MM.1S (cell line): Measurements from ENCODE around the gene FCSK.

ENCODE experiments used
- DNase-seq: peaks from one replicate; pipeline ENCODE4 v3.0.0-alpha.2; 2015
- H2AFZ ChIP-seq: fragments of 300-600 bp; sonication (generic); 2 replicates; pipeline ENCODE4 v1.6.0; 2016; ENCODE audit warnings: antibody characterized with exemption, low read length
- H3F3A ChIP-seq: fragments of 300-600 bp; sonication (generic); 2 replicates; pipeline ENCODE4 v1.6.1; 2016; ENCODE audit warnings: mild to moderate bottlenecking, antibody characterized with exemption, low read length, moderate library complexity, mixed read lengths; ENCODE audit not compliant: insufficient read depth
- H3K27ac ChIP-seq: fragments of 300-600 bp; sonication (generic); 2 replicates; pipeline ENCODE4 v1.5.1; 2016; ENCODE audit warnings: mild to moderate bottlenecking, low read length
- H3K27me3 ChIP-seq: fragments of 300-600 bp; sonication (generic); replicated peaks from 2 replicates; pipeline ENCODE4 v1.6.0; 2016; ENCODE audit warnings: low read length; ENCODE audit not compliant: insufficient read depth
- H3K36me3 ChIP-seq: fragments of 300-600 bp; sonication (generic); replicated peaks from 2 replicates; pipeline ENCODE4 v1.6.1; 2016; ENCODE audit warnings: mild to moderate bottlenecking, low read length, mixed read lengths; ENCODE audit not compliant: insufficient read depth
- H3K4me1 ChIP-seq: fragments of 300-600 bp; sonication (generic); 2 replicates; pipeline ENCODE4 v1.6.1; 2016; ENCODE audit warnings: low read length, mixed read lengths
- H3K4me2 ChIP-seq: fragments of 300-600 bp; sonication (generic); 2 replicates; pipeline ENCODE4 v1.6.0; 2016; ENCODE audit warnings: low read depth, low read length
- H3K4me3 ChIP-seq: fragments of 300-600 bp; sonication (generic); 2 replicates; pipeline ENCODE4 v1.5.1; 2016; ENCODE audit warnings: low read length, mixed read lengths
- H3K79me2 ChIP-seq: fragments of 300-600 bp; sonication (generic); 2 replicates; pipeline ENCODE4 v1.6.1; 2016; ENCODE audit warnings: mixed run types, low read length, mixed read lengths
- H3K9ac ChIP-seq: fragments of 300-600 bp; sonication (generic); 2 replicates; pipeline ENCODE4 v1.6.1; 2016; ENCODE audit warnings: low read length, mixed read lengths
- H3K9me2 ChIP-seq: fragments of 300-600 bp; sonication (generic); replicated peaks from 2 replicates; pipeline ENCODE4 v1.6.1; 2016; ENCODE audit warnings: mild to moderate bottlenecking, low read length, mixed read lengths; ENCODE audit not compliant: insufficient read depth
- H3K9me3 ChIP-seq: fragments of 300-600 bp; sonication (generic); replicated peaks from 2 replicates; pipeline ENCODE4 v1.6.1; 2016; ENCODE audit warnings: mild to moderate bottlenecking, low read length, mixed read lengths; ENCODE audit not compliant: insufficient read depth
- H4K20me1 ChIP-seq: fragments of 300-600 bp; sonication (generic); 2 replicates; pipeline ENCODE4 v1.6.1; 2016; ENCODE audit warnings: mild to moderate bottlenecking, low read length, moderate library complexity, mixed read lengths; ENCODE audit not compliant: insufficient read depth
- EZH2 ChIP-seq: fragments of 300-600 bp; sonication (generic); optimal IDR thresholded peaks from 2 replicates; pipeline ENCODE3; 2017; ENCODE audit warnings: low read depth, mild to moderate bottlenecking, antibody characterized with exemption, low read length, mixed read lengths
- EZH2phosphoT487 ChIP-seq: fragments of 300-600 bp; sonication (generic); IDR thresholded peaks from 2 replicates; pipeline ENCODE4 v1.6.1; 2018; ENCODE audit warnings: antibody characterized with exemption, low read length
- TF ChIP-seq, protein P1 (sequence below): fragments of 300-600 bp; sonication (generic); IDR thresholded peaks from 2 replicates; pipeline ENCODE4 v1.5.1; 2016; ENCODE audit warnings: antibody characterized with exemption, low read length, mixed read lengths

Gene FCSK

DNA sequence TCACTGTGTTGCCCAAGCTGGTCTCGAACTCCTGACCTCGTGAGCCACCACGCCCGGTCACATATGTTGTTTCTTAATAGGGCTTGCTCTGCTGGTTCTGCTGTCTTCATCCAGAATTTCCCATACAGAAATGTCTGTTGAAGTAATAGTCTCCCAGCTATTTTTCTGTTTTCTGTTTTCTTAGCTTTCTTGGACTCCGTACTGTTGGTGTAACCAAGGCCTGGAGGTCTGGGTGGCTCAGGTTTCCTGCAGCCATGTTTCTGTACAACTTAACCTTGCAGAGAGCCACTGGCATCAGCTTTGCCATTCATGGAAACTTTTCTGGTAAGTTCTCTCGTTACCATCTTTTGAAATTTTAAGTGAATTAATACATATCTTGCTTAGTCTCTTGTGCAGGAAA lies 72.0 kb downstream of the FCSK start:
- H3K36me3 ChIP-seq = peaks cover 12% of the 10 kb centered on the region
- H3K9ac ChIP-seq = no peak overlapping the region; the same call in 1 of the 2 replicates
- TF ChIP-seq, protein P1, sequence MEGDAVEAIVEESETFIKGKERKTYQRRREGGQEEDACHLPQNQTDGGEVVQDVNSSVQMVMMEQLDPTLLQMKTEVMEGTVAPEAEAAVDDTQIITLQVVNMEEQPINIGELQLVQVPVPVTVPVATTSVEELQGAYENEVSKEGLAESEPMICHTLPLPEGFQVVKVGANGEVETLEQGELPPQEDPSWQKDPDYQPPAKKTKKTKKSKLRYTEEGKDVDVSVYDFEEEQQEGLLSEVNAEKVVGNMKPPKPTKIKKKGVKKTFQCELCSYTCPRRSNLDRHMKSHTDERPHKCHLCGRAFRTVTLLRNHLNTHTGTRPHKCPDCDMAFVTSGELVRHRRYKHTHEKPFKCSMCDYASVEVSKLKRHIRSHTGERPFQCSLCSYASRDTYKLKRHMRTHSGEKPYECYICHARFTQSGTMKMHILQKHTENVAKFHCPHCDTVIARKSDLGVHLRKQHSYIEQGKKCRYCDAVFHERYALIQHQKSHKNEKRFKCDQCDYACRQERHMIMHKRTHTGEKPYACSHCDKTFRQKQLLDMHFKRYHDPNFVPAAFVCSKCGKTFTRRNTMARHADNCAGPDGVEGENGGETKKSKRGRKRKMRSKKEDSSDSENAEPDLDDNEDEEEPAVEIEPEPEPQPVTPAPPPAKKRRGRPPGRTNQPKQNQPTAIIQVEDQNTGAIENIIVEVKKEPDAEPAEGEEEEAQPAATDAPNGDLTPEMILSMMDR = no peak
- TF ChIP-seq EZH2phosphoT487 = no peak
- no peak for TF ChIP-seq EZH2

DNA sequence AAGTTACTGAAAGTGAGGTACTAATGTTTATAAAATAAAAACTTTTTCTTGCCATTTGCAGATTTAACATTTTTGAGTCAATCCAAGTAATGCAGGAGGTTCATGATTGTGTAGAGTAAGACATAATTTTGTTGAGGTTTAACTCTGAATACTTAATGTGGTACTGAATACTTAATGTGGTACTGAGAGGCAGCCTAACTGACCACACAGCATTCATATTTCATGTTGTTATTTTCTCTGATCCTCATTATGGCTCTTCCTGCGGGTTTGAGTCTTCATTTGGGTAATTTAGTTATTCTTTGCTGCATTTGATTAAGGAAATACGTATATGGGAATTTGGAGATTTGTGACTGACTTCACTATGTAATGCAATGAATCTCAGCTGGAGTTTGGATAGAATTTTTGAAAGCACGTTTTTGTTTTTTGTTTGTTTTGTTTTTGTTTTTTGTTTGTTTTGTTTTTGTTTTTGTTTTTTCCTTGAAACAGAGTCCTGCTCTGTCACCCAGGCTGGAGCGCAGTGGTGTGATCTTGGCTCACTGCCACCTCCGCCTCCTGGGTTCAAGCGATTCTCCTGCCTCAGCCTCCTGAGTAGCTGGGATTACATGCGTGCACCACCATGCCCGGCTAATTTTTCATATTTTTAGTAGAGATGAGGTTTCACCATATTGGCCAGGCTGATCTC lies 73.1 kb downstream of the FCSK start:
- no peak overlapping the region for H2AFZ ChIP-seq
- H3K4me3 ChIP-seq = no peak overlapping the region
- H3K4me2 ChIP-seq = peak overlapping the region; percentile 56
- H3F3A ChIP-seq = peaks cover 18% of the 10 kb centered on the region
- no peaks in the 10 kb centered on the region for H3K9me3 ChIP-seq
- TF ChIP-seq, protein P1 = no peak
- no peak for TF ChIP-seq EZH2
- TF ChIP-seq EZH2phosphoT487 = no peak
- H3K27me3 ChIP-seq = no peaks in the 10 kb centered on the region
- H3K9me2 ChIP-seq = no peaks in the 10 kb centered on the region
- peaks cover 8% of the 10 kb centered on the region for H3K4me1 ChIP-seq
- no peak overlapping the region for H3K9ac ChIP-seq
- no peak overlapping the region for H3K27ac ChIP-seq
- peaks cover 38% of the 10 kb centered on the region for H4K20me1 ChIP-seq
- peaks cover 15% of the 10 kb centered on the region for H3K36me3 ChIP-seq
- DNase-seq = no peak
- peaks cover 98% of the 10 kb centered on the region for H3K79me2 ChIP-seq

More for the DNA sequence above, 72.0 kb downstream of the FCSK start:
- Histone ChIP-seq H3K9me2 (no peaks in the 10 kb centered on the region), H3K4me2 (peak overlapping the region; percentile 56), H3K27me3 (no peaks in the 10 kb centered on the region), H3K27ac (0 out of 2 replicates have a peak overlapping the region, but pooled peaks have one; percentile 1), H4K20me1 (peaks cover 35% of the 10 kb centered on the region), H3K4me1 (peaks cover 9% of the 10 kb centered on the region), H3K9me3 (no peaks in the 10 kb centered on the region), H3K79me2 (peaks cover 95% of the 10 kb centered on the region), H2AFZ (no peak overlapping the region), H3F3A (peaks cover 25% of the 10 kb centered on the region), H3K4me3 (peak overlapping the region; percentile 29; the same call in 1 of the 2 replicates)
- DNase-seq = no peak

GRCh38 chr16:70529051-70529777 lies 74.8 kb downstream of the FCSK start:
- Histone ChIP-seq H3K4me3 (no peak overlapping the region; the same call in 1 of the 2 replicates), H2AFZ (no peak overlapping the region), H3K4me1 (peaks cover 8% of the 10 kb centered on the region), H3K36me3 (peaks cover 32% of the 10 kb centered on the region), H3K9me3 (no peaks in the 10 kb centered on the region), H3F3A (peaks cover 5% of the 10 kb centered on the region; the same call in 1 of the 2 replicates), H3K9me2 (no peaks in the 10 kb centered on the region), H3K9ac (no peak overlapping the region), H3K27me3 (no peaks in the 10 kb centered on the region), H4K20me1 (peaks cover 54% of the 10 kb centered on the region), H3K79me2 (peaks cover 99% of the 10 kb centered on the region), H3K27ac (no peak overlapping the region), H3K4me2 (peak overlapping the region; percentile 22; the same call in 1 of the 2 replicates)
- DNase-seq = peak; percentile 58
- no peak for TF ChIP-seq EZH2
- TF ChIP-seq, protein P1 = peak; percentile 53
- TF ChIP-seq EZH2phosphoT487 = no peak
